Caco-2 (cell line): Measurements from ENCODE around the gene CHPT1. TPM values are rescaled to one million over a fixed set of nuclear protein-coding genes. Genes with fewer than 3 reads are reported as not detected.

ENCODE experiments used
- BruUV-seq: library from RNA; stranded (reverse); fragments of 400-500 nt; replicated peaks from 2 replicates; lab custom pipeline; 2021; lab: Mats Ljungman, UMichigan
- CTCF ChIA-PET: fragments of 300-600 bp; sonication (Branson Sonifier 250); formaldehyde crosslinking; loops from one replicate; lab custom pipeline; 2022; ENCODE audit warnings: antibody characterized with exemption; lab: Charles Lee
- POLR2A ChIA-PET: fragments of 300-600 bp; sonication (Branson Sonifier 250); formaldehyde crosslinking; loops from one replicate; lab custom pipeline; 2022; ENCODE audit warnings: antibody characterized with exemption; lab: Charles Lee
- DNase-seq, 2 experiments: peaks; one replicate each; pipeline versions ENCODE4 v3.0.0 to v3.0.0-alpha.2; 2020 to 2022
- H3K27me3 ChIP-seq: replicated peaks from 2 replicates; pipeline ENCODE4 v1.6.0; 2011; ENCODE audit warnings: low read length; ENCODE audit not compliant: control insufficient read depth, insufficient read depth
- H3K36me3 ChIP-seq: 2 replicates; pipeline ENCODE4 v1.5.1; 2011; ENCODE audit warnings: low read length; ENCODE audit not compliant: control insufficient read depth, insufficient read depth
- H3K4me1 ChIP-seq: fragments of 250-450 bp; sonication (Bioruptor Pico); 2 replicates; pipeline ENCODE4 v1.5.1; 2020; ENCODE audit warnings: mild to moderate bottlenecking
- H3K4me3 ChIP-seq: 2 replicates; pipeline ENCODE4 v1.5.1; 2011; ENCODE audit warnings: low read depth, mild to moderate bottlenecking, control low read depth, low read length
- H3K9me3 ChIP-seq: fragments of 250-450 bp; sonication (Bioruptor Pico); 2 replicates; pipeline ENCODE4 v1.5.1; 2020; ENCODE audit warnings: mild to moderate bottlenecking, moderate library complexity
- H3K27ac Mint-ChIP-seq: one replicate; pipeline ENCODE4 v1.8.0; 2022; ENCODE audit warnings: mixed read lengths; ENCODE audit not compliant: unreplicated experiment
- H3K27me3 Mint-ChIP-seq: one replicate; pipeline ENCODE4 v1.8.0; 2022; ENCODE audit warnings: mixed read lengths; ENCODE audit not compliant: insufficient read depth, unreplicated experiment
- H3K36me3 Mint-ChIP-seq: one replicate; pipeline ENCODE4 v1.8.0; 2022; ENCODE audit warnings: mild to moderate bottlenecking, mixed read lengths; ENCODE audit not compliant: insufficient read depth, unreplicated experiment
- H3K4me1 Mint-ChIP-seq: one replicate; pipeline ENCODE4 v1.8.0; 2022; ENCODE audit warnings: low read depth, mixed read lengths; ENCODE audit not compliant: unreplicated experiment
- H3K4me3 Mint-ChIP-seq: one replicate; pipeline ENCODE4 v1.8.0; 2022; ENCODE audit warnings: mild to moderate bottlenecking, moderate library complexity, mixed read lengths; ENCODE audit not compliant: unreplicated experiment
- H3K9me3 Mint-ChIP-seq: one replicate; pipeline ENCODE4 v1.8.0; 2022; ENCODE audit warnings: mixed read lengths; ENCODE audit not compliant: unreplicated experiment
- intact Hi-C: fragments of 100-400 bp; cut with micrococcal nuclease; formaldehyde crosslinking; loops from one replicate; pipeline ENCODE4 v1.10.0; 2022; ENCODE audit not compliant: unreplicated experiment
- total RNA-seq: library from RNA; stranded (reverse); gene quantifications from 2 replicates; pipeline ENCODE4 v1.2.3, GENCODE V29; 2022
- TF ChIP-seq, protein P1 (sequence below), 2 experiments: fragments of 200-600 bp in 1 of 2; IDR thresholded peaks; 1 replicate in 1 of 2; 2 replicates in 1 of 2; pipeline versions ENCODE4 v1.5.1 to v1.8.0; 2011 to 2022; ENCODE audit warnings: antibody characterized with exemption in 1 of 2, control low read depth in 1 of 2, inconsistent platforms in 1 of 2, low read depth in 1 of 2, low read length in 1 of 2, mild to moderate bottlenecking in 1 of 2, moderate library complexity in 1 of 2; ENCODE audit not compliant: insufficient read depth in 1 of 2, severe bottlenecking in 1 of 2, unreplicated experiment in 1 of 2

CHPT1 gene
- total RNA-seq, 1 experiment from 2014 or later, result 54.6 TPM

GRCh38 chr12:101690544-101691098, 6.8 kb upstream of the CHPT1 start:
- H3K4me1 ChIP-seq, result no peaks in the 10 kb centered on the region
- peaks cover 6% of the 10 kb centered on the region for H3K4me1 Mint-ChIP-seq
- no peaks in the 10 kb centered on the region for H3K36me3 ChIP-seq
- BruUV-seq, result no TSS peak
- no peaks in the 10 kb centered on the region for H3K36me3 Mint-ChIP-seq
- H3K4me3 Mint-ChIP-seq, result no peak overlapping the region
- no peaks in the 10 kb centered on the region for H3K9me3 Mint-ChIP-seq
- no peaks in the 10 kb centered on the region for H3K9me3 ChIP-seq
- TF ChIP-seq, protein P1, sequence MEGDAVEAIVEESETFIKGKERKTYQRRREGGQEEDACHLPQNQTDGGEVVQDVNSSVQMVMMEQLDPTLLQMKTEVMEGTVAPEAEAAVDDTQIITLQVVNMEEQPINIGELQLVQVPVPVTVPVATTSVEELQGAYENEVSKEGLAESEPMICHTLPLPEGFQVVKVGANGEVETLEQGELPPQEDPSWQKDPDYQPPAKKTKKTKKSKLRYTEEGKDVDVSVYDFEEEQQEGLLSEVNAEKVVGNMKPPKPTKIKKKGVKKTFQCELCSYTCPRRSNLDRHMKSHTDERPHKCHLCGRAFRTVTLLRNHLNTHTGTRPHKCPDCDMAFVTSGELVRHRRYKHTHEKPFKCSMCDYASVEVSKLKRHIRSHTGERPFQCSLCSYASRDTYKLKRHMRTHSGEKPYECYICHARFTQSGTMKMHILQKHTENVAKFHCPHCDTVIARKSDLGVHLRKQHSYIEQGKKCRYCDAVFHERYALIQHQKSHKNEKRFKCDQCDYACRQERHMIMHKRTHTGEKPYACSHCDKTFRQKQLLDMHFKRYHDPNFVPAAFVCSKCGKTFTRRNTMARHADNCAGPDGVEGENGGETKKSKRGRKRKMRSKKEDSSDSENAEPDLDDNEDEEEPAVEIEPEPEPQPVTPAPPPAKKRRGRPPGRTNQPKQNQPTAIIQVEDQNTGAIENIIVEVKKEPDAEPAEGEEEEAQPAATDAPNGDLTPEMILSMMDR (IDR thresholded peaks at IDR 0.05; ENCODE audit: insufficient read depth in 1 of 2, low read depth in 1 of 2, low read length in 1 of 2, severe bottlenecking in 1 of 2, unreplicated experiment in 1 of 2), result no peak
- ChIA-PET CTCF (no interaction called here), POLR2A (no interaction called here)
- H3K4me3 ChIP-seq, result no peak overlapping the region
- intact Hi-C loops, result no loop called here
- H3K27ac Mint-ChIP-seq, result no peak overlapping the region
- no peaks in the 10 kb centered on the region for H3K27me3 Mint-ChIP-seq
- no peaks in the 10 kb centered on the region for H3K27me3 ChIP-seq
- no peak for DNase-seq

DNA sequence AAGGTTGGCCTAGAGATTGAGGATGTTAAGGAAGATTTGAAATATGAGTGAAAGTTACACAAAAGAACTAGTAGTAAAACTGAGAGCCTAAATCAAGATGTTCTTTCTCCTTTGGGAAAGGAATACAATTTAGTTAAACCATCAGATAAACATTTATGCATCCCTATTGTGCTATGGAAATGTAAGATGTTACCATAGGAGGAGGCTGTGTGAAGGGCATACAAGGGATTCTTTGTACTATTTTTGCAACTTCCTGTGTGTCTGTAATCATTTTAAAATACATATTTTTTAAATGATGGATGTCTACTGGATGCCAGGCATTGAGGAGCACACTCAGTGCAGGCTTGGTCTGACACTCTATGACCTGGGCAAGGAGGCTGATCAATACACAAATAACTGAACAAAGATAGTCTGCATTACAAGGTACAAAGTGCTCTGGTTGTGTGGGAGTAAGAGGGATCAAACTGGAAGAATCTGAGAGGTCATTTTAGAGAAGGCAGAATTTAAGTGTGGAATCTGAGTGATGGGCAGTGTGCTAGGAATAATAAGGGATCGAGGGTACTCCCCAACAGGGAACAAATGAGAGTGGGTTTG, 5.8 kb upstream of the CHPT1 start:
- intact Hi-C loops, result no loop called here
- Histone ChIP-seq H3K36me3 (no peaks in the 10 kb centered on the region), H3K4me3 (no peak overlapping the region), H3K27me3 (no peaks in the 10 kb centered on the region), H3K4me1 (peaks cover 8% of the 10 kb centered on the region), H3K9me3 (no peaks in the 10 kb centered on the region)
- BruUV-seq, result no TSS peak
- Mint-ChIP-seq H3K4me1 (peaks cover 8% of the 10 kb centered on the region), H3K4me3 (no peak overlapping the region), H3K9me3 (no peaks in the 10 kb centered on the region), H3K36me3 (no peaks in the 10 kb centered on the region), H3K27me3 (no peaks in the 10 kb centered on the region), H3K27ac (no peak overlapping the region)
- CTCF ChIA-PET, result no interaction called here
- POLR2A ChIA-PET, result no interaction called here
- TF ChIP-seq, protein P1 (IDR thresholded peaks at IDR 0.05; ENCODE audit: insufficient read depth in 1 of 2, low read depth in 1 of 2, low read length in 1 of 2, severe bottlenecking in 1 of 2, unreplicated experiment in 1 of 2), result no peak
- no peak for DNase-seq

GRCh38 chr12:101694297-101694848, 3.1 kb upstream of the CHPT1 start:
- no peak overlapping the region for H3K4me3 ChIP-seq
- no peak for DNase-seq
- ChIA-PET POLR2A (no interaction called here), CTCF (no interaction called here)
- Mint-ChIP-seq H3K4me1 (peaks cover 8% of the 10 kb centered on the region), H3K27me3 (no peaks in the 10 kb centered on the region), H3K36me3 (no peaks in the 10 kb centered on the region), H3K27ac (no peak overlapping the region), H3K4me3 (no peak overlapping the region), H3K9me3 (no peaks in the 10 kb centered on the region)
- H3K4me1 ChIP-seq, result peaks cover 15% of the 10 kb centered on the region
- intact Hi-C loops, result no loop called here
- no TSS peak for BruUV-seq
- H3K9me3 ChIP-seq, result no peaks in the 10 kb centered on the region
- TF ChIP-seq, protein P1 (IDR thresholded peaks at IDR 0.05; ENCODE audit: insufficient read depth in 1 of 2, low read depth in 1 of 2, low read length in 1 of 2, severe bottlenecking in 1 of 2, unreplicated experiment in 1 of 2), result no peak
- H3K36me3 ChIP-seq, result no peaks in the 10 kb centered on the region
- H3K27me3 ChIP-seq, result no peaks in the 10 kb centered on the region
